ENCODE data around the gene RHOF. TPM values are rescaled to one million over a fixed set of nuclear protein-coding genes. Genes with fewer than 3 reads are reported as not detected.

Gene RHOF
- total RNA-seq, 3 donors from 2014 or later = 5.8 to 13.1 (median 12.0) TPM

GRCh38 chr12:121837680-121838079 is 44.2 kb upstream of the RHOF start:
- Histone ChIP-seq H3K9me3 (no peaks in the 10 kb centered on the region), H3K27ac (no peak overlapping the region), H3K27me3 (no peaks in the 10 kb centered on the region), H3K4me1 (no peaks in the 10 kb centered on the region), H3K4me3 (no peak overlapping the region), H3K36me3 (no peaks in the 10 kb centered on the region)
- DNase-seq (ENCODE audit: low spot score in 2 of 2) = no peak
- no peak for TF ChIP-seq POLR2AphosphoS5 (IDR thresholded peaks at IDR 0.05)
- no peak for TF ChIP-seq POLR2A (IDR thresholded peaks at IDR 0.05)
- TF ChIP-seq CTCF (IDR thresholded peaks at IDR 0.05) = no peak
- intact Hi-C loops (cut with DNase I; ENCODE audit: low total_unique reads) = no loop called here

GRCh38 chr12:121831571-121832245 is 38.2 kb upstream of the RHOF start:
- Histone ChIP-seq H3K36me3 (peaks cover 22% of the 10 kb centered on the region), H3K4me1 (no peaks in the 10 kb centered on the region), H3K27ac (no peak overlapping the region), H3K4me3 (no peak overlapping the region), H3K9me3 (no peaks in the 10 kb centered on the region), H3K27me3 (no peaks in the 10 kb centered on the region)
- intact Hi-C loops (cut with DNase I; ENCODE audit: low total_unique reads) = no loop called here
- DNase-seq (ENCODE audit: low spot score in 2 of 2) = no peak
- TF ChIP-seq POLR2A (IDR thresholded peaks at IDR 0.05) = no peak
- TF ChIP-seq CTCF (IDR thresholded peaks at IDR 0.05) = no peak
- no peak for TF ChIP-seq POLR2AphosphoS5 (IDR thresholded peaks at IDR 0.05)

GRCh38 chr12:121830588-121831265 is 37.2 kb upstream of the RHOF start:
- peaks cover 22% of the 10 kb centered on the region for H3K36me3 ChIP-seq
- H3K27ac ChIP-seq = no peak overlapping the region
- TF ChIP-seq CTCF (IDR thresholded peaks at IDR 0.05) (no peak), POLR2A (IDR thresholded peaks at IDR 0.05) (no peak)
- no peaks in the 10 kb centered on the region for H3K9me3 ChIP-seq
- no peaks in the 10 kb centered on the region for H3K27me3 ChIP-seq
- intact Hi-C loops (cut with DNase I; ENCODE audit: low total_unique reads) = no loop called here
- DNase-seq (ENCODE audit: low spot score in 2 of 2) = no peak
- no peak overlapping the region for H3K4me3 ChIP-seq
- no peaks in the 10 kb centered on the region for H3K4me1 ChIP-seq

- TF ChIP-seq POLR2A (IDR thresholded peaks at IDR 0.05) (no peak), POLR2AphosphoS5 (IDR thresholded peaks at IDR 0.05) (no peak), CTCF (IDR thresholded peaks at IDR 0.05) (no peak)
- H3K9me3 ChIP-seq = no peaks in the 10 kb centered on the region
- intact Hi-C loops (cut with DNase I; ENCODE audit: low total_unique reads) = no loop called here
- H3K27ac ChIP-seq = no peak overlapping the region
- DNase-seq (ENCODE audit: low spot score in 2 of 2) = no peak
- no peaks in the 10 kb centered on the region for H3K27me3 ChIP-seq
- H3K36me3 ChIP-seq = peaks cover 22% of the 10 kb centered on the region
- H3K4me1 ChIP-seq = no peaks in the 10 kb centered on the region
- no peak overlapping the region for H3K4me3 ChIP-seq
These were observed 36.6 kb upstream of the RHOF start for GRCh38 chr12:121830134-121830533.

GRCh38 chr12:121829250-121829918 is 35.9 kb upstream of the RHOF start:
- Histone ChIP-seq H3K27ac (no peak overlapping the region), H3K9me3 (no peaks in the 10 kb centered on the region), H3K4me3 (no peak overlapping the region), H3K36me3 (peaks cover 22% of the 10 kb centered on the region), H3K27me3 (no peaks in the 10 kb centered on the region), H3K4me1 (no peaks in the 10 kb centered on the region)
- intact Hi-C loops (cut with DNase I; ENCODE audit: low total_unique reads) = loop anchor here (10.0 kb wide), 1 partner anchor 305 kb away; no protein-coding TSS in a partner anchor
- no peak for DNase-seq (ENCODE audit: low spot score in 2 of 2)
- TF ChIP-seq CTCF (IDR thresholded peaks at IDR 0.05) (no peak), POLR2A (IDR thresholded peaks at IDR 0.05) (no peak), POLR2AphosphoS5 (IDR thresholded peaks at IDR 0.05) (no peak)

Measured in breast epithelium (tissue), 4 donors.